Natural killer cell (primary cell): Measurements from ENCODE around the gene SLC25A42. TPM values are rescaled to one million over a fixed set of nuclear protein-coding genes. Genes with fewer than 3 reads are reported as not detected.

Experiments used
- ATAC-seq, 3 donors: fragments of 150-1000 bp in 2 of 3; fragments of 200-7000 bp in 1 of 3; cut with Tn5 transposase; 1 replicate in 1 of 3; 2 replicates in 2 of 3; pipeline ENCODE4 v1.10.0; 2021; ENCODE audit warnings: mild to moderate bottlenecking in 2 of 3, moderate library complexity in 2 of 3
- DNase-seq, 2 donors: peaks; one replicate each; pipeline versions ENCODE4 v3.0.0 to v3.0.0-alpha.2; 2013 to 2021; ENCODE audit warnings: mixed read lengths in 1 of 2
- H3K27ac ChIP-seq: one replicate; pipeline ENCODE4 v1.5.1; 2013; ENCODE audit warnings: mild to moderate bottlenecking, low read length
- H3K27me3 ChIP-seq: one replicate; pipeline ENCODE4 v1.6.1; 2013; ENCODE audit warnings: low read length; ENCODE audit not compliant: control insufficient read depth, insufficient read depth
- H3K36me3 ChIP-seq: one replicate; pipeline ENCODE4 v1.6.1; 2013; ENCODE audit warnings: low read length; ENCODE audit not compliant: control insufficient read depth, insufficient read depth
- H3K4me1 ChIP-seq: one replicate; pipeline ENCODE4 v1.6.1; 2013; ENCODE audit warnings: low read length; ENCODE audit not compliant: control insufficient read depth, insufficient read depth
- H3K4me3 ChIP-seq: one replicate; pipeline ENCODE4 v1.5.1; 2013; ENCODE audit warnings: low read length
- H3K9me3 ChIP-seq: one replicate; pipeline ENCODE4 v1.6.1; 2013; ENCODE audit warnings: low read length; ENCODE audit not compliant: control insufficient read depth, insufficient read depth
- H3K27ac Mint-ChIP-seq, 2 donors: one replicate each; pipeline ENCODE4 v1.8.0; 2022; ENCODE audit warnings: mild to moderate bottlenecking in 2 of 2, mixed read lengths in 2 of 2, moderate library complexity in 1 of 2
- H3K27me3 Mint-ChIP-seq, 2 donors: one replicate each; pipeline ENCODE4 v1.8.0; 2022; ENCODE audit warnings: low read depth in 2 of 2, mixed read lengths in 2 of 2
- H3K36me3 Mint-ChIP-seq: one replicate; pipeline ENCODE4 v1.8.0; 2022; ENCODE audit warnings: mixed read lengths
- H3K4me1 Mint-ChIP-seq, 2 donors: one replicate each; pipeline ENCODE4 v1.8.0; 2022; ENCODE audit warnings: mixed read lengths in 2 of 2
- H3K4me3 Mint-ChIP-seq: one replicate; pipeline ENCODE4 v1.8.0; 2022; ENCODE audit warnings: mild to moderate bottlenecking, moderate library complexity, mixed read lengths
- H3K9me3 Mint-ChIP-seq, 2 donors: one replicate each; pipeline ENCODE4 v1.8.0; 2022; ENCODE audit warnings: mixed read lengths in 2 of 2
- CTCF ChIP-seq: fragments of 200-600 bp; IDR thresholded peaks from one replicate; pipeline ENCODE4 v1.8.0; 2022; ENCODE audit warnings: antibody characterized with exemption
- WGBS: methylation state at CpG from one replicate; pipeline ENCODE4 v1.1.7; 2013; ENCODE audit warnings: missing lambda C conversion rate; ENCODE audit not compliant: insufficient coverage; 5-methylcytosine and 5-hydroxymethylcytosine counted together
- intact Hi-C: fragments of 100-400 bp; cut with micrococcal nuclease; formaldehyde crosslinking; loops from one replicate; pipeline ENCODE4 v1.14.2; 2022
- total RNA-seq, 4 donors: library from RNA; stranded (reverse); fragments of 120-200 nt in 1 of 4; gene quantifications; one replicate each; pipeline versions ENCODE4 v1.2.3 to v1.2.4, GENCODE V29; 2013 to 2022

The SLC25A42 gene
- total RNA-seq, 3 donors from 2014 or later (not counting 1 experiment from before 2014, with no cell fraction given): 34.6 to 50.3 (median 41.8) TPM

DNA sequence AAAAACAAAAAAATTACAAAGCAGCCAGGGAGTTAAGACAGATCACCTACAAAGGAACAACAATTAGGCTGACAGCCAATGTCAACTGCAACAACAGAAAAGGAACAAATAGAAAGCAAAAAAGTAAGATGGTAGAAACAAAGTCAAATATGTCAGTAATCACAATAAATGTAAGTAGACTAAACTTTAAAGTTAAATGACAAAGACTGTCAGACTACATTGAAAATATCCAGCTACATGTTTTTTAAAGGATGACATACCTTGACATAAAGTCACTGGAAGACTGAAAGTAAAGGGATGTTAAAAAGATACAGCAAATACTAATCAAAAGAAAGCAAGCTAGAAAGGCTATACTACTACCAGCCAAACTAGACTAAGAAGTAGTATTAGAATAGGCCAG is 59.6 kb downstream of the SLC25A42 start:
- Histone ChIP-seq H3K36me3 (peaks cover 6% of the 10 kb centered on the region), H3K9me3 (no peaks in the 10 kb centered on the region), H3K4me3 (no peak overlapping the region), H3K27ac (no peak overlapping the region), H3K27me3 (no peaks in the 10 kb centered on the region), H3K4me1 (no peaks in the 10 kb centered on the region)
- no peak for TF ChIP-seq CTCF
- H3K4me3 Mint-ChIP-seq: no peak overlapping the region
- no peaks in the 10 kb centered on the region for H3K4me1 Mint-ChIP-seq
- H3K36me3 Mint-ChIP-seq: peaks cover 16% of the 10 kb centered on the region
- ATAC-seq: no peak
- peaks cover 5 to 6% of the 10 kb centered on the region in 2 donors for H3K9me3 Mint-ChIP-seq
- no peak overlapping the region for H3K27ac Mint-ChIP-seq
- DNase-seq: no peak
- H3K27me3 Mint-ChIP-seq: no peaks in the 10 kb centered on the region
- intact Hi-C loops: no loop called here

DNA sequence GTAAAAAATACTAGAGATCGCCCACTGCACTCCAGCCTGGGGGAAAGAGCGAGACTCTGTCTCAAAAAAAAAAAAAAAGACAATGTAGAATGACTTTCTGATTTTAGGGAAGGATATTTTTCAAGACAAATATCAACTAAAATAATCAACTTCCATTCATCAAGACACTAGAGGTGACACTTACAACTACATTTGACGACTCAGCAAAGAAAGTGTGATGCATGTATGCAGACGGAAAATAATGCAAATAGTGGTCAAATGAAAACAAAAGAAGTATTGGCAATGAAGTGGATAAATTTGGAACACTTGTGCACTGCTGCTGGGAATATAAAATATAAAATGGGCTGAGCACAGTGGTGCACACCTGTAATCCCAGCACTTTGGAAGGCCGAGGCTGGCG is 62.3 kb downstream of the SLC25A42 start:
- Histone ChIP-seq H3K9me3 (no peaks in the 10 kb centered on the region), H3K4me1 (no peaks in the 10 kb centered on the region), H3K27ac (no peak overlapping the region), H3K36me3 (no peaks in the 10 kb centered on the region), H3K4me3 (no peak overlapping the region), H3K27me3 (no peaks in the 10 kb centered on the region)
- H3K4me3 Mint-ChIP-seq: no peak overlapping the region
- WGBS: 93% methylated on average over 4 of the region's 6 CpGs
- intact Hi-C loops: no loop called here
- no peak overlapping the region for H3K27ac Mint-ChIP-seq
- DNase-seq: no peak
- ATAC-seq: no peak
- TF ChIP-seq CTCF: no peak
- H3K4me1 Mint-ChIP-seq: no peaks in the 10 kb centered on the region
- H3K27me3 Mint-ChIP-seq: no peaks in the 10 kb centered on the region
- H3K9me3 Mint-ChIP-seq: peaks cover 5 to 6% of the 10 kb centered on the region in 2 donors
- peaks cover 16% of the 10 kb centered on the region for H3K36me3 Mint-ChIP-seq

DNA sequence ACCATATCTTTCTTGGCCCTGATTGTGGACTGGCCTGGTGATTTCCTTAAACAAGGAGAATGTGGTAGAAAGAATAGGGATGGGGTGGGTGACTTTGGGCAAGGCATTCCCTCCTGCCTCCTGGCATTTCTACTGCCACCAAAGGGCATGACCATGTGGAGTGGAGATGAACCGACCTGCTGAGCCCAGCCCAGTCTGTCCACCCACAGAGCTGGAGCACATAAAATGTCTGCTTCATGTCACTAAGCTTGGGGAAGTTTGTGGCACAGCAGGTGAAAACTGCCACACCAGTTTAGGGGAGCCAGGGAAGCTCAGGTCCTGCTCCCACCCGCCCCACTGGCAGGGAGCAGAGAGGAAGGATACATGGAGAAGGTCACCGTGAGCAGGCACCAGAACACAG is 68.2 kb downstream of the SLC25A42 start:
- Histone ChIP-seq H3K27ac (no peak overlapping the region), H3K36me3 (no peaks in the 10 kb centered on the region), H3K4me1 (peaks cover 7% of the 10 kb centered on the region), H3K9me3 (no peaks in the 10 kb centered on the region), H3K4me3 (no peak overlapping the region), H3K27me3 (no peaks in the 10 kb centered on the region)
- Mint-ChIP-seq H3K4me3 (no peak overlapping the region), H3K27me3 (no peaks in the 10 kb centered on the region), H3K4me1 (peaks cover 0 to 10% of the 10 kb centered on the region in 2 donors), H3K9me3 (no peaks in the 10 kb centered on the region), H3K27ac (no peak overlapping the region), H3K36me3 (no peaks in the 10 kb centered on the region)
- intact Hi-C loops: no loop called here
- DNase-seq: no peak
- 98% methylated on average over 3 of the region's 3 CpGs for WGBS
- no peak for ATAC-seq
- no peak for TF ChIP-seq CTCF

GRCh38 chr19:19132912-19133311 is 69.1 kb downstream of the SLC25A42 start:
- Histone ChIP-seq H3K27me3 (no peaks in the 10 kb centered on the region), H3K36me3 (no peaks in the 10 kb centered on the region), H3K9me3 (no peaks in the 10 kb centered on the region), H3K27ac (no peak overlapping the region), H3K4me3 (no peak overlapping the region), H3K4me1 (peaks cover 14% of the 10 kb centered on the region)
- no peak for DNase-seq
- no peaks in the 10 kb centered on the region for H3K9me3 Mint-ChIP-seq
- H3K36me3 Mint-ChIP-seq: no peaks in the 10 kb centered on the region
- TF ChIP-seq CTCF: no peak
- H3K4me3 Mint-ChIP-seq: no peak overlapping the region
- intact Hi-C loops: no loop called here
- H3K27ac Mint-ChIP-seq: no peak overlapping the region
- peaks cover 5 to 19% of the 10 kb centered on the region in 2 donors for H3K4me1 Mint-ChIP-seq
- H3K27me3 Mint-ChIP-seq: no peaks in the 10 kb centered on the region
- no peak for ATAC-seq
- 95% methylated on average over 12 of the region's 12 CpGs for WGBS
